Adipocyte (in vitro differentiated cells): ENCODE measurements around the gene TSKS.
"Not testable (repeated sequence)": the region's sequence is repeated elsewhere in the genome, so short reads cannot be mapped to it uniquely, and the experiment has no call there.

Experiments used
- DNase-seq: peaks from one replicate; pipeline ENCODE4 v3.0.0-alpha.2; 2015; ENCODE audit warnings: low read depth
- H3K27me3 ChIP-seq: replicated peaks from 2 replicates; pipeline ENCODE4 v1.7.0; 2013; ENCODE audit warnings: mild to moderate bottlenecking, low read length, moderate library complexity; ENCODE audit not compliant: control insufficient read depth, insufficient read depth
- H3K36me3 ChIP-seq: 2 replicates; pipeline ENCODE4 v1.7.0; 2013; ENCODE audit warnings: low read length, mild to moderate bottlenecking, moderate library complexity; ENCODE audit not compliant: control insufficient read depth, insufficient read depth, severe bottlenecking
- H3K4me1 ChIP-seq: 2 replicates; pipeline ENCODE4 v1.7.0; 2013; ENCODE audit warnings: mild to moderate bottlenecking, low read length, moderate library complexity; ENCODE audit not compliant: control insufficient read depth, insufficient read depth
- H3K4me3 ChIP-seq: 2 replicates; pipeline ENCODE4 v1.7.0; 2013; ENCODE audit warnings: mild to moderate bottlenecking, low read length, moderate library complexity
- H3K9ac ChIP-seq: 2 replicates; pipeline ENCODE4 v1.7.0; 2013; ENCODE audit warnings: mild to moderate bottlenecking, low read length, moderate library complexity
- H3K9me3 ChIP-seq: 2 replicates; pipeline ENCODE4 v1.7.0; 2013; ENCODE audit warnings: mild to moderate bottlenecking, low read length, moderate library complexity; ENCODE audit not compliant: control insufficient read depth

TSKS gene

GRCh38 chr19:49739933-49740332, 23.2 kb downstream of the TSKS start:
- Histone ChIP-seq H3K4me1 (no peaks in the 10 kb centered on the region), H3K4me3 (no peak overlapping the region), H3K9ac (no peak overlapping the region), H3K27me3 (no peaks in the 10 kb centered on the region), H3K36me3 (no peaks in the 10 kb centered on the region), H3K9me3 (no peaks in the 10 kb centered on the region)
- DNase-seq, result no peak

- Histone ChIP-seq H3K4me3 (no peak overlapping the region), H3K36me3 (no peaks in the 10 kb centered on the region), H3K27me3 (no peaks in the 10 kb centered on the region), H3K4me1 (no peaks in the 10 kb centered on the region), H3K9ac (no peak overlapping the region), H3K9me3 (no peaks in the 10 kb centered on the region)
- DNase-seq, result no peak
These were observed 24.0 kb downstream of the TSKS start for GRCh38 chr19:49739098-49739497.

GRCh38 chr19:49738268-49738667, 24.8 kb downstream of the TSKS start:
- no peaks in the 10 kb centered on the region for H3K9me3 ChIP-seq
- H3K36me3 ChIP-seq, result no peaks in the 10 kb centered on the region
- DNase-seq, result no peak
- no peaks in the 10 kb centered on the region for H3K27me3 ChIP-seq
- no peaks in the 10 kb centered on the region for H3K4me1 ChIP-seq
- H3K9ac ChIP-seq, result no peak overlapping the region
- no peak overlapping the region for H3K4me3 ChIP-seq

- H3K9me3 ChIP-seq, result no peaks in the 10 kb centered on the region
These were observed 32.9 kb downstream of the TSKS start for GRCh38 chr19:49730166-49730565.

GRCh38 chr19:49727217-49728030, 35.7 kb downstream of the TSKS start:
- Histone ChIP-seq H3K27me3 (no peaks in the 10 kb centered on the region), H3K9me3 (no peaks in the 10 kb centered on the region), H3K36me3 (peaks cover 4% of the 10 kb centered on the region), H3K4me1 (peaks cover 17% of the 10 kb centered on the region), H3K4me3 (peak overlapping the region; percentile 57), H3K9ac (peak overlapping the region; percentile 31)
- no peak for DNase-seq

More at GRCh38 chr19:49730166-49730565, 32.9 kb downstream of the TSKS start:
- no peak for DNase-seq
- H3K27me3 ChIP-seq, result no peaks in the 10 kb centered on the region
- H3K36me3 ChIP-seq, result peaks cover 4% of the 10 kb centered on the region
- H3K9ac ChIP-seq, result no peak overlapping the region
- no peak overlapping the region for H3K4me3 ChIP-seq
- H3K4me1 ChIP-seq, result peaks cover 12% of the 10 kb centered on the region

- not testable (repeated sequence) for H3K9ac ChIP-seq, H3K9me3 ChIP-seq, H3K4me3 ChIP-seq, H3K27me3 ChIP-seq, DNase-seq, H3K36me3 ChIP-seq
- peaks cover 14% of the 10 kb centered on the region for H3K4me1 ChIP-seq
These were observed 43.7 kb downstream of the TSKS start for GRCh38 chr19:49719420-49719819.

DNA sequence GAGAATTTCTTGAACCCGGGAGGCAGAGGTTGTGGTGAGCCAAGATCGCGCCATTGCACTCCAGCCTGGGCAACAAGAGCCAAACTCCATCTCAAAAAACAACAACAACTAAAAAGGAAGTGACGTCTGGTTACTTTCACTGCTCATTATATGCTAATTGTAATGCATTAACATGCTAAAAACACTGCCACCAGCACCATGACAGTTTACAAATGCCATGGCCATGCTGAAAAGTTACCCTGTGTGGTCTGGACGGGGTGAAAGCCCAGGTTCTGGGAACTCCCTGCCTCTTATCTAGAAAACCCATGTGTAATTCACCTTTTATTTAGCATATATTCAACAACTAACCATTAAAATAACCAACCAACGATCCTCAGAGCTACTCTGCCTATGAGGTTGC, 44.1 kb downstream of the TSKS start:
- H3K9ac ChIP-seq, result no peak overlapping the region
- no peaks in the 10 kb centered on the region for H3K36me3 ChIP-seq
- H3K4me3 ChIP-seq, result peak overlapping the region; percentile 96
- DNase-seq, result no peak
- peaks cover 11% of the 10 kb centered on the region for H3K4me1 ChIP-seq
- no peaks in the 10 kb centered on the region for H3K9me3 ChIP-seq
- no peaks in the 10 kb centered on the region for H3K27me3 ChIP-seq

DNA sequence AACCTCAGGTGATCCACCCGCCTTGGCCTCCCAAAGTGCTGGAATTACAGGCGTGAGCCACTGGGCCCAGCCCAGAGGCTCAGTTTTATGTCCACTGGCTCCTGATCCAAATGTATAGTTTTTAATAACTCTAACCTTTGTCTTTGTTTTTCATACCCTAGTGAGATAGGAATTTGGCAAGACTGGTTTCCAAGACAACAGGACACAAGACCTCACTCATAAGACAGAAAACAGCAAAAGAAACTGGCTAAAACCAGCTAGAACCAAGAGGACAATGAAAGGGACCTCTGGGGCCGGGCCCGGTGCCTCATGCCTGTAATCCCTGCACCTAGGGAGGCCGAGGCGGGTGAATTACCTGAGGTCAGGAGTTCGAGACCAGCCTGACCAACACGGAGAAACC, 44.6 kb downstream of the TSKS start:
- H3K9ac ChIP-seq, result peak overlapping the region; percentile 96
- peak; percentile 24 for DNase-seq
- H3K9me3 ChIP-seq, result no peaks in the 10 kb centered on the region
- H3K27me3 ChIP-seq, result no peaks in the 10 kb centered on the region
- H3K4me1 ChIP-seq, result peaks cover 11% of the 10 kb centered on the region
- no peaks in the 10 kb centered on the region for H3K36me3 ChIP-seq
- peak overlapping the region; percentile 96 for H3K4me3 ChIP-seq

DNA sequence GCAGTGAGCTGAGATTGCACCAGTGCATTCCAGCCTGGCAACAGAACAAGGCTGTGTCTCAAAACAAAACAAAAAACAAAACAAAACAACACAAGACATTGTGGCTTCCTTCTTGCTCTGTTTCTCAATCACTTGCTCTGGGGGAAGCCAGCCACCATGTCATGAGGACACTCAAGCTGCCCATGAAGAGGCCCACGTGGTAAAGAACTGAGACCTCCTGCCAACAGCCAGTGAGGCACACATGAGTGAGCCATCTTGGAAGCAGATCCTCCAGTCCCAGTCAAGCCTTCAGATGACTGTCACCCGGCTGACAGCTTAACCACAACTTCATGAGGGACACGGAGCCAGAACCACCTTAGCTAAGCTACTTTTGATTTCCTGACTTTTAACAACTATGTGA, 47.0 kb downstream of the TSKS start:
- Histone ChIP-seq H3K27me3 (no peaks in the 10 kb centered on the region), H3K4me1 (peaks cover 21% of the 10 kb centered on the region), H3K9ac (no peak overlapping the region), H3K4me3 (no peak overlapping the region), H3K36me3 (no peaks in the 10 kb centered on the region), H3K9me3 (no peaks in the 10 kb centered on the region)
- DNase-seq, result no peak

DNA sequence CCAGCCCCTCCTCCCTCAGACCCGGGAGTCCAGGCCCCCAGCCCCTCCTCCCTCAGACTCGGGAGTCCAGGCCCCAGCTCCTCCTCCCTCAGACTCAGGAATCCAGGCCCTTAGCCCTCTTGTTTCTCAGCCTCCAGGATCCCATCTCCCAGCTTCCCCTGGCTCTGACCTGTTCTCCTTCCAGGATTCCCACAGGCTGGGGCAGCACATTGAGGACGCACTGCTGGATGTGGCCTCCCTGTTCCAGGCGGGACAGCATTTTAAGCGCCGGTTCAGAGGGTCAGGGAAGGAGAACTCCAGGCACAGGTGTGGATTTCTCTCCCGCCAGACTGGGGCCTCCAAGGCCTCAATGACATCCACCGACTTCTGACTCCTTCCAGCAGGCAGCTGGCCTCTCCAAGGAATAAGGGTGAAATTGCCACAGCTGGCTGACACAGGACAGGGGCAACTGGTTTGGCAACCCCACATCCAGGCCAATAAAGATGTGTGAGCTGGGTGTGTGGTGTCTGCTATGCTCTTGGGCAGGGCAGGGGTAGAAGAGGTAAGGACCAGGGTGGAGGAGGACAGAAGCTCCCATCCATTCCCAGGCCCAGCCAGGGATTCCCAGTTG, 49.8 kb downstream of the TSKS start:
- no peak for DNase-seq
- H3K27me3 ChIP-seq, result no peaks in the 10 kb centered on the region
- no peaks in the 10 kb centered on the region for H3K36me3 ChIP-seq
- H3K9me3 ChIP-seq, result no peaks in the 10 kb centered on the region
- H3K4me3 ChIP-seq, result no peak overlapping the region
- H3K4me1 ChIP-seq, result peaks cover 17% of the 10 kb centered on the region
- H3K9ac ChIP-seq, result no peak overlapping the region

- DNase-seq, result peak; percentile 49
- Histone ChIP-seq H3K4me3 (no peak overlapping the region), H3K27me3 (no peaks in the 10 kb centered on the region), H3K9me3 (no peaks in the 10 kb centered on the region), H3K36me3 (no peaks in the 10 kb centered on the region), H3K9ac (no peak overlapping the region), H3K4me1 (peaks cover 14% of the 10 kb centered on the region)
These were observed 50.7 kb downstream of the TSKS start for GRCh38 chr19:49712397-49712859.
